Activated T-helper 1 cell treated with anti-CD3 and anti-CD28 coated beads, Interleukin-2, amount 50 U/mL, for 16 hours (primary cell): ENCODE results near the gene KSR2.

Experiments
- DNase-seq, 2 donors: peaks; one replicate each; pipeline ENCODE4 v3.0.0-alpha.2; 2020; ENCODE audit warnings: low read depth in 1 of 2, low spot score in 1 of 2

Gene KSR2

GRCh38 chr12:117702741-117703140 is 266.0 kb downstream of the KSR2 start:
- no peak for DNase-seq

- no peak for DNase-seq
These were observed 269.2 kb downstream of the KSR2 start for GRCh38 chr12:117699575-117699974.

GRCh38 chr12:117699118-117699517 is 269.7 kb downstream of the KSR2 start:
- DNase-seq, result no peak

- no peak for DNase-seq
These were observed 272.8 kb downstream of the KSR2 start for GRCh38 chr12:117695956-117696355.

DNA sequence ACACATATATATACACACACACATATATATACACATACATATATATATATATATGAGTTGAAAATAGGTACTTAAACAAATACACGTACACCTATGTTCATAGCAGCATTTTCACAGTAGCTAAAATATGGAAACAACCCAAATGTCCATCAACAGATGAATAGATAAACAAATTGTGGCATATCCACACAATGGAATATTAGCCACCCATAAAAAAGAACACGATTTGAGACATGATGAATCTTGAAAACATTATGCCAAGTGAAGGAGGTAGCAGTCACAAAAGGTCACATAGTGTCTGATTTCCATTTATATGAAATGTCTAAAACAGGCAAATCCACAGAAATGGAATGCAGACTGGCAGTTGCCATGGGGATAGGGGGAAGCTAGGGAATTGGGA is 276.3 kb downstream of the KSR2 start:
- DNase-seq, result no peak

GRCh38 chr12:117689857-117690256 is 278.9 kb downstream of the KSR2 start:
- DNase-seq, result no peak

DNA sequence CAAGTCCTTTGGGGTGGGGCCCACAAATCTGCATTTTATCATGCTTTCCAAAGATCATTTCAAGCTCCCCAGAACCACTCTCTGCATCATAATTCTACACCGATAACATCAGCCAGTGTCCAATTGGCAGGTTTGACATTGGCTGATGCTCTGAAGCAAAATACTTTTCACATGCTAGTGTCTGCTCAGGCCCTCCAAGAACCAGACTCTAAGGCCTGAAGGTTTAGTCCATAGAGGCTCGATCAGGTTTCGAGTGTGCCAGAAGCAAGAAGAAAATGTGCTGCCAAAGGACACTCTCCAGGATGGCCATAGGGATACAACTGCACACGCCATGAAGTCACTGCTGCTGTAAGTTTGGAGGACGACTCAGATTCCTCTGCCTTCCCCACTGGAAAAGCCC is 280.3 kb downstream of the KSR2 start:
- DNase-seq, result no peak

GRCh38 chr12:117686911-117687377 is 281.8 kb downstream of the KSR2 start:
- no peak for DNase-seq

DNA sequence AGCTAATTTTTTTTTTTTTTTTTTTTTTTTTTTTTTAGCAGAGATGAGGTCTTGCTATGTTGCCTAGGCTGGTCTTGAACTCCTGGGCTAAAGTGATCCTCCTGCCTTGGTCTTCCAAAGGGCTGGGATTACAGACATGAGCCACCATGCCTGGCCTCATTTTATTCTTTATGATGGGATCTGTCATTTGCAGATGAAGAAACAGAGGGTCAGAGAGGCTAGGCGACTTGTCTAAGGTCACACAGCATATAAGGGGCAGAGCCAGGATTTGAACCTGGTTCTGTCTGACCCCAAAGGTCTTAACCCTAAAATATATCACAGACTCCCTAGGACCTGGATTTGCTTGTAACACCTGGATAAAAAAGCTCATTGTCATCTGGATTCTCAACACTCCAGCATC is 282.6 kb downstream of the KSR2 start:
- no peak for DNase-seq

- no peak for DNase-seq
These were observed 283.5 kb downstream of the KSR2 start for GRCh38 chr12:117685110-117685926.

GRCh38 chr12:117684471-117684870 is 284.3 kb downstream of the KSR2 start:
- DNase-seq, result no peak

DNA sequence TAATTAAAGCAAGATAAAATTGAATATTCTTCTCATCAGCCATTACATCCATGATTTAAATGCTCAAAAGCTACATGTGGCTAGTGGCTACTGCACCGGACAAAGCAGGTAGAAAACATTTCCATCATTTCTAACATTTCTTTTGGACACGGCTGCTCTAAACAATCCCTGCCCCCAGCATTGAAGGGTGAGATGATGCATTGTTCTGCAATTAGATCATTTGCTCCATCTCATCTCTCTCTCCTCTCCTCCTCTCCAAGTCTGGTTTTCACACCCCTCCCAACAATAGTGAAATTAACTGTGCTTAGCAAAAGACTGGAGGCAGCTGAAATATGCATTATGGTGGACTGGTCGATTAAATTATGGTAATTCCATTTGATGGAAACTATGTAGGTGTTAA is 288.5 kb downstream of the KSR2 start:
- no peak for DNase-seq

DNA sequence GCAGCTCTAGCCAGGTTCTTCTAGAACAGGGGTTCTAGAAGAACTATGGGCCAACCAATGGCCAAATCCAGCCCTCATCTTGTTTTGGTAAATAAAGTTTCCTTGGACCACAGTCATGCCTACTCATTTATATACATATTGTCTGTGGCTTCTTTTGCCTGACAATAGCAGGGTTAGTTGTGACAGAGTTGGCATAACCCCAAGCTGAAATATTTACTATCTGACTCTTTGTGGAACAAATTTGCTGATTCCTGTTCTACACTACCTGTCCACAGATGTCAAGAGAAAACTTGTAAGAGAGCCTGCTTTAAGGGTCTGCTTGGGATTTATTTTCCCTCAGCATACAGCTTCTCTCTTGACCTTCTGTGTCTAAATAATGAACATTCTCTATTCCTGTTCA is 289.0 kb downstream of the KSR2 start:
- no peak for DNase-seq

- DNase-seq, result no peak
These were observed 294.0 kb downstream of the KSR2 start for GRCh38 chr12:117674763-117675162.

DNA sequence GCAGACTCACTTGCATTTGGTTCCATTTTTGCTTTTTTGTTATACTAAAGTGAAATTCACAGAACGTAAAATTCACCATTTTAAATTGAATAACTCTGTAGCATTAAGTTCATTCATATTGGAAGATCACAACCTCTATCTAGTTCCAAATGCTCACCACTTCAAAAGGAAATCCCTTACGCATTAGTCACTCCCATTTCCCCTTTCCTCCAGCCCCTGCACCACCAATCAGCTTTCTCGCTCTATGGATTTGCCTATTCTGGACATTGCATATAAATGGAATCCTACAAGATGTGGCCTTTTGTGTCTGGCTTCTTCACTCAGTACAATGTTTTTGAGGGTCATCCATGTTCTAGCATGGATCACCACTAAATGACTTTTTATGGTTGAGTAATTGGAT is 294.5 kb downstream of the KSR2 start:
- DNase-seq, result no peak

DNA sequence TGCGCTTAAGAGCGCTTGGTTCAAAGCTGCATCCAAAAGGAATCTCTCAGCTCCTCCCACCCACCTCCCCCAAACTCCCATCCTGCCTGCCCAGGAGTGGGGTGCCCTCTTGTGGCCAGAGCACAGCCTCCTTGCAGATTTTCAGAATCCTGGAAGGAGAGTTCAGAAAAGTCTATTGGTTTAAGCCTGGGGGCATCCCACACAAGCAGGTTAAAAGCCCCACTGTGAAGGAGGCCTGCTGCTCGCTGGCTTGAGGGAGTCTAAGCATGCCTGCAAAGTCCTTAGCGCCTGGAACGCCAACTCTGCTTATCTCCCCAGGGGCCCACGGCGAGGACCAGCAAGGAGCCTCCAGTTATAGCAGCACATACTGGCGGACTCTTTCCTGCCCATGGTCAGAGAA is 297.1 kb downstream of the KSR2 start:
- DNase-seq, result no peak

DNA sequence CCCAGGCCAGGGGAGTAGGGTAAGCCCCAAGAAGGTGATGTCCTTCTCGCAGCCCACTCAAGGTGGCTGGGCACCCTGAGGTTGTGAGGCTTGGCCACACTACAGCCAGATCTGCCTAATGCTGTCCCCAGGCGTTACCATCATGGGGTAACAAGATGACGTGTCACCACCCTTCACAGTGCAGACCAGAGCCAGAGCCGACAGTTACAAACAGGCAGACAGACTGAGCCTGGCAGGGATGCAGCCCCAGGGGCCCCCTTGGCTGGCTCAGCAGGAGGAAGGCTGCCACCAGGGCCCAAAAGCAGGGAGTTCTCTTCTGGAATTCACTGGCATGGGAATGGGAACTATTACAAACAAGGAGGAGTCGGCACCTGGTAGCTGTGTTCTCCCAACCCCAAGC is 304.6 kb downstream of the KSR2 start:
- no peak for DNase-seq

DNA sequence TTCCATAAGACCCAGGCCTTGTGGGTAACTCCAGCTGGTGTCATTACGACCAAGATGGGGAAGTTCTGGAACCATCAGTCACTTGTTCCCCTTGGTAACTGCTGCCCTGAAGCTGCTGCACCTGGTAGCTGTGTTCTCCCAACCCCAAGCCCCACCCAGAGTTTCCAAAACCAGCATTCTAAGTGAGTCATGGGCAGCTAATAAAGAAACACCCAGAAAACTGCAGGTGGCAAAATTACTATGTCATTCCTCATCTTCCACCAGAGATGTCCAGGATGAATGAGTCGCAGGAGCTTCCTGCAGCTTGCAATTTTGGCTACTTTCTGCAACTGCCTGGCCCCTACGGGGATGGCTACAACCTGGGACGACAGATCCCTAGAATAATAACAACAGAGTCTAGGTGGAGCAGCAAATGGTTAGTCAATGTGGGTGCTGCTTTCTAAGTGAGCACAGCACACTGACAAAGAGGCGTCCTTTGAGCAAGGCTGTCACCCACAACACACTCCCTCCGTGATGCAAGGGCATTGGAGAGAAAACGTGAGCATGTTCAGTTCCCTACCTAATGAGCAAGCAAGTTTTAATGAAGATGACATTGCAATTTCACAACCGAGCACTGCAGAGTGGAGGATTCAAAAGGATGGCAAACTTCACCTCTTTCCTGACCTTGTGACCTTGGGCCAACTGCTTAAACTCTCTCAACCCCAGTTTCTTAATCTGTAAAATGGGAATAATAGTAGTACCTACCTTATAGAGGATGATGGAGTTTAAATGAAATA is 306.0 kb downstream of the KSR2 start:
- DNase-seq, result no peak

GRCh38 chr12:117662220-117662619 is 306.6 kb downstream of the KSR2 start:
- DNase-seq, result no peak

- DNase-seq, result no peak
These were observed 307.3 kb downstream of the KSR2 start for GRCh38 chr12:117661471-117661870.

DNA sequence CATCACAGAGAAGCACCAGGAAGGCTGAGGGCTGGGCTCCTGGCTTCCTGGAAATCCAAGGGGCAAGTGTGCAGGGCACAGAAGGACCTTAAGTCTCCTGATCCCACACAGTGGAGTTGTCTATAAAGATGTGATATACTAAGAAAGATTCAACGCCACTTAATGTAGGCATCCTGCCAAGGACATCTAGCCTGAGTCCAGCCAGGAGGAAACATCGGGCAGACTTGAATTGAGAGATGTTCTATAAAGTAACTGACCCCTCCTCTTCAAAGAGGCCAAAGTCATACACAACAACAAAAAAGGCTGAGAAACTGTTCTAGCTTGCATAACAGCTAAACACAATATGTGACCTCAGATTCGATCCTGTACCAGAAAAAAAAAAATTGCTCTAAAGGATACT is 307.9 kb downstream of the KSR2 start:
- DNase-seq, result no peak

GRCh38 chr12:117658226-117658625 is 310.6 kb downstream of the KSR2 start:
- DNase-seq, result no peak
